ENCODE measurements around the gene FGF10.

FGF10 gene

DNA sequence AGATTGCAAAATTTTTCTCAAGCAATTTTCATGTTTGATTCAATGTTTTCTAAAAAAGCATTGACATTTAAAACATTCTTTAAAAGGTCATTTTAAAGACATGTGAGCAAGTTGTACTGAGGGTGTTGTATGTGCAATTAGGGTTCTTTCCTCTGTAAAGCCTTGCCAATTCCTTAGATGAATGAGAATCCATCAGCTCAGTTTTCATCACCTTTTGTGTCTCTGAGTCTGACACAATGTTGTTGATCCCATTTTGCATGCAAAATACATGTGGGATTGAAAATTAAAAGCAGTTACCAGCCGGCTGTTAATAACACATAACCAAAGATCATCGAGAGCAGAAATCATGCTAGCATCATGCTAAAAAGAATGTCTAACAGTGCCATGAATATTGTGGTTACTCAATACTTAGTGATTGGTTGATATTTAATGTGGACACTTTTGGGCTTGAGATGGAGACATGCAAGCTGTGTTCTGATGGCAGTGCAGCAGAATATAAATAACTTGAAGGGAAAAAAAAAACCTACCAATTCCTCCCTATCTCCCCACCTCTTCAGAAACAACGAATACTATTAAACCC, 57.7 kb downstream of the FGF10 start:
- no peaks in the 10 kb centered on the region for H3K27me3 ChIP-seq (ENCODE audit: insufficient read depth, low read length, poor library complexity)
- no peak overlapping the region for H2AFZ ChIP-seq (ENCODE audit: low read depth, low read length)
- ATAC-seq (ENCODE audit: insufficient read depth, low read depth) (no peak), DNase-seq (no peak)
- no peaks in the 10 kb centered on the region for H3K79me2 ChIP-seq (ENCODE audit: insufficient read depth, low read length)
- H3K4me1 ChIP-seq (ENCODE audit: insufficient read depth, low read length): no peaks in the 10 kb centered on the region
- H4K20me1 ChIP-seq (ENCODE audit: insufficient read depth, low read length): no peaks in the 10 kb centered on the region
- no peak for TF ChIP-seq EZH2 (IDR thresholded peaks at IDR 0.05; ENCODE audit: borderline replicate concordance, low read depth, low read length, severe bottlenecking)
- TF ChIP-seq, protein P1, sequence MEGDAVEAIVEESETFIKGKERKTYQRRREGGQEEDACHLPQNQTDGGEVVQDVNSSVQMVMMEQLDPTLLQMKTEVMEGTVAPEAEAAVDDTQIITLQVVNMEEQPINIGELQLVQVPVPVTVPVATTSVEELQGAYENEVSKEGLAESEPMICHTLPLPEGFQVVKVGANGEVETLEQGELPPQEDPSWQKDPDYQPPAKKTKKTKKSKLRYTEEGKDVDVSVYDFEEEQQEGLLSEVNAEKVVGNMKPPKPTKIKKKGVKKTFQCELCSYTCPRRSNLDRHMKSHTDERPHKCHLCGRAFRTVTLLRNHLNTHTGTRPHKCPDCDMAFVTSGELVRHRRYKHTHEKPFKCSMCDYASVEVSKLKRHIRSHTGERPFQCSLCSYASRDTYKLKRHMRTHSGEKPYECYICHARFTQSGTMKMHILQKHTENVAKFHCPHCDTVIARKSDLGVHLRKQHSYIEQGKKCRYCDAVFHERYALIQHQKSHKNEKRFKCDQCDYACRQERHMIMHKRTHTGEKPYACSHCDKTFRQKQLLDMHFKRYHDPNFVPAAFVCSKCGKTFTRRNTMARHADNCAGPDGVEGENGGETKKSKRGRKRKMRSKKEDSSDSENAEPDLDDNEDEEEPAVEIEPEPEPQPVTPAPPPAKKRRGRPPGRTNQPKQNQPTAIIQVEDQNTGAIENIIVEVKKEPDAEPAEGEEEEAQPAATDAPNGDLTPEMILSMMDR (IDR thresholded peaks at IDR 0.05; ENCODE audit: borderline replicate concordance, extremely low read depth, low read length, poor library complexity, severe bottlenecking): no peak
- H3K9me3 ChIP-seq (ENCODE audit: insufficient read depth, low read length, severe bottlenecking): no peaks in the 10 kb centered on the region
- H3K36me3 ChIP-seq (ENCODE audit: insufficient read depth, low read length): no peaks in the 10 kb centered on the region
- H3K27ac ChIP-seq (ENCODE audit: low read length): no peak overlapping the region
- H3K9ac ChIP-seq (ENCODE audit: low read depth, low read length): no peak overlapping the region
- no peak overlapping the region for H3K4me2 ChIP-seq (ENCODE audit: insufficient read depth, low read length)
- H3K4me3 ChIP-seq (ENCODE audit: low read depth in 1 of 2, low read length in 2 of 2): no peak overlapping the region

DNA sequence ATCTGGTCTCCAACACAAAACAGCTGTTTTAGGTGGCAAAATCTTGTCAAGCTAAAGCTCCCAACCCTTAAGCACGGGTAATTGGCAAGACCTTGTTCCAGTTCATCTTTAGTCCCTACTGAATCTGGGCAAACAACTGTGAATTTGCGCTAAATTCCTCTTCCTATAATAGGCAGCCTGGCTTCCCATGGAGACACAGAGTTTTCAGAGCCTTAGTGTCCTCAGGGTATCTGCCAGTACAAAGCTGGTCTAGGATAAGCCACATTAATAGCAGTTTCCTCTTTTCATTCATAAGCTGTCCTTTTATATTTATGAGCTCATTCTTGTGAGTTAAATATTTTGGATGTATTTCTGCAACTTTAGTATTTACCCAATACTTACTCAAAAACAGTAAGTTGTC, 59.5 kb downstream of the FGF10 start:
- H3K36me3 ChIP-seq (ENCODE audit: insufficient read depth, low read length): no peaks in the 10 kb centered on the region
- no peak overlapping the region for H3K27ac ChIP-seq (ENCODE audit: low read length)
- H3K9ac ChIP-seq (ENCODE audit: low read depth, low read length): no peak overlapping the region
- no peaks in the 10 kb centered on the region for H3K27me3 ChIP-seq (ENCODE audit: insufficient read depth, low read length, poor library complexity)
- H3K79me2 ChIP-seq (ENCODE audit: insufficient read depth, low read length): no peaks in the 10 kb centered on the region
- H3K9me3 ChIP-seq (ENCODE audit: insufficient read depth, low read length, severe bottlenecking): no peaks in the 10 kb centered on the region
- ATAC-seq (ENCODE audit: insufficient read depth, low read depth) (no peak), DNase-seq (no peak)
- no peaks in the 10 kb centered on the region for H4K20me1 ChIP-seq (ENCODE audit: insufficient read depth, low read length)
- H2AFZ ChIP-seq (ENCODE audit: low read depth, low read length): no peak overlapping the region
- no peak overlapping the region for H3K4me2 ChIP-seq (ENCODE audit: insufficient read depth, low read length)
- no peak overlapping the region for H3K4me3 ChIP-seq (ENCODE audit: low read depth in 1 of 2, low read length in 2 of 2)
- TF ChIP-seq, protein P1 (IDR thresholded peaks at IDR 0.05; ENCODE audit: borderline replicate concordance, extremely low read depth, low read length, poor library complexity, severe bottlenecking): no peak
- no peak for TF ChIP-seq EZH2 (IDR thresholded peaks at IDR 0.05; ENCODE audit: borderline replicate concordance, low read depth, low read length, severe bottlenecking)
- H3K4me1 ChIP-seq (ENCODE audit: insufficient read depth, low read length): no peaks in the 10 kb centered on the region

DNA sequence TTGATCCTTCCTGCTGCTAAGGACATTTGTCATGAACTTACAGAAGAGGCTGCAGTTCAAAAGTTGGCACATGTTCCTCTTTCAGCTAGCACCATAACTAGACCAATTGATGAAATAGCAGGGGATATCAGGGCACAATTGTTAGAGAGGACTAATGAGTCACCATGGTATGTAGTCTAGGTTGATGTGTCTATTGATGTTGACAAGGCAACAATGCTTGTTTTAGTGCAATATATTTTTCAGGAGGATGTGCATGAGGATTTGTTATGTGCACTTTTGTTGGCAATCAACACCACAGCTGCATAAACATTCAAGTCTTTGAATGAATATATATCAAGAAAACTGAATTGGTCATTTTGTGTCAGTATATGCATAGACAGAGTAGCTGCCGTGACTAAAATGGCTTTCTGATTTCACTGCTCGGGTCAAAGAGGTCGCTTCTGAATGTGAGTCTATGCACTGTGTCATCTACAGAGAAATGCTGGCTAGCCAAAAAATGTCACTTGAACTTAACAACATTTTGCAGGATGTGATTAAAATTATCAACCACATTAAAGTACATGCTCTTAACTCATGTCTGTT, 68.0 kb downstream of the FGF10 start:
- H3K27me3 ChIP-seq (ENCODE audit: insufficient read depth, low read length, poor library complexity): no peaks in the 10 kb centered on the region
- H3K27ac ChIP-seq (ENCODE audit: low read length): no peak overlapping the region
- no peaks in the 10 kb centered on the region for H3K36me3 ChIP-seq (ENCODE audit: insufficient read depth, low read length)
- no peak for TF ChIP-seq EZH2 (IDR thresholded peaks at IDR 0.05; ENCODE audit: borderline replicate concordance, low read depth, low read length, severe bottlenecking)
- TF ChIP-seq, protein P1 (IDR thresholded peaks at IDR 0.05; ENCODE audit: borderline replicate concordance, extremely low read depth, low read length, poor library complexity, severe bottlenecking): no peak
- no peak overlapping the region for H2AFZ ChIP-seq (ENCODE audit: low read depth, low read length)
- H4K20me1 ChIP-seq (ENCODE audit: insufficient read depth, low read length): no peaks in the 10 kb centered on the region
- no peak overlapping the region for H3K4me3 ChIP-seq (ENCODE audit: low read depth in 1 of 2, low read length in 2 of 2)
- no peak overlapping the region for H3K4me2 ChIP-seq (ENCODE audit: insufficient read depth, low read length)
- no peaks in the 10 kb centered on the region for H3K79me2 ChIP-seq (ENCODE audit: insufficient read depth, low read length)
- H3K4me1 ChIP-seq (ENCODE audit: insufficient read depth, low read length): no peaks in the 10 kb centered on the region
- no peaks in the 10 kb centered on the region for H3K9me3 ChIP-seq (ENCODE audit: insufficient read depth, low read length, severe bottlenecking)
- DNase-seq (no peak), ATAC-seq (ENCODE audit: insufficient read depth, low read depth) (no peak)
- H3K9ac ChIP-seq (ENCODE audit: low read depth, low read length): no peak overlapping the region

Measured in DND-41 (cell line).